Peyer's patch (tissue), 4 donors: ENCODE results near the gene KLHL33.
A peak's percentile ranks its signal among the peaks of the same experiment; 100 is the strongest.

Experiments
- POLR2A ChIP-seq, 2 donors: fragments of 450-650 bp; IDR thresholded peaks; one replicate each; pipeline ENCODE4 v1.5.1; 2017; ENCODE audit warnings: antibody characterized with exemption in 2 of 2, mild to moderate bottlenecking in 2 of 2, moderate library complexity in 2 of 2
- TF ChIP-seq, protein P1 (sequence below), 6 experiments: fragments of 450-650 bp in 4 of 6; fragments of 200-600 bp in 2 of 6; sonication (generic) in 1 of 6; IDR thresholded peaks; one replicate each; pipeline ENCODE4 v1.5.1; 2017 to 2019; ENCODE audit warnings: antibody characterized with exemption in 6 of 6, mild to moderate bottlenecking in 3 of 6, moderate library complexity in 1 of 6

DNA sequence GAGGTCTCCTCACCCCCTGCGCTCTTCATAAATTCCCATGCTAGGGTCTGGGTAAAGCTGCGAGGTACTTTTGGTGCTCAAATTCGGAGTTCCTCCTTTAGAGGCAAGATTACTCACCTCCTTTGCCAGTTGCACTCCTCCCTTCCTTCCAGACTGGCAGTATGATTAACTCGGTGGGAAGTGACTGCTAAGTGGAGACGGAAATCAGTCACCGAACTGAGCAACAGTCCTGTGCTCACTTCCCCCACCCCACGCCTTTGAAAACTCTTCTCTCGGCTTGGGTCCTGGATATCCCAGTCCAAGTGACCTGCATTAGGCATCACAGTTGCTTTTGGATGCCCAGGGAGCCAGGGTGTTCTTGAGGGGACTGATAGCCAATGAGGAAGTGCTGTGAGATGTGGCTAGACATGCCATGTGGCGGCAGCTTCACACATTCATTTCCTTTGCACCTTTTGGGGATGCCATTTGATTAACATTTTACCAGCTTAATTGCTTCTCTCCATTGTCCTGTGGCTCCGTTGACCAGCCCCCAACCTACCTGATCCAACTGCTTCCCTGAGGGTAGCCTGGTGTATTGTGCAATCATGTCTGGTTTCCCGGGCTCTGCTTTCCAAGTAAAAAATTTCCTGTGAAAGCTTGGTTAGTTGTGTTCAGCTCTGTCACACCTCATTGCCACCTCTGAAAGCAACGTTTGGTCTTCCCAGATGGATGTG lies 34.1 kb upstream of the KLHL33 start:
- TF ChIP-seq, protein P1, sequence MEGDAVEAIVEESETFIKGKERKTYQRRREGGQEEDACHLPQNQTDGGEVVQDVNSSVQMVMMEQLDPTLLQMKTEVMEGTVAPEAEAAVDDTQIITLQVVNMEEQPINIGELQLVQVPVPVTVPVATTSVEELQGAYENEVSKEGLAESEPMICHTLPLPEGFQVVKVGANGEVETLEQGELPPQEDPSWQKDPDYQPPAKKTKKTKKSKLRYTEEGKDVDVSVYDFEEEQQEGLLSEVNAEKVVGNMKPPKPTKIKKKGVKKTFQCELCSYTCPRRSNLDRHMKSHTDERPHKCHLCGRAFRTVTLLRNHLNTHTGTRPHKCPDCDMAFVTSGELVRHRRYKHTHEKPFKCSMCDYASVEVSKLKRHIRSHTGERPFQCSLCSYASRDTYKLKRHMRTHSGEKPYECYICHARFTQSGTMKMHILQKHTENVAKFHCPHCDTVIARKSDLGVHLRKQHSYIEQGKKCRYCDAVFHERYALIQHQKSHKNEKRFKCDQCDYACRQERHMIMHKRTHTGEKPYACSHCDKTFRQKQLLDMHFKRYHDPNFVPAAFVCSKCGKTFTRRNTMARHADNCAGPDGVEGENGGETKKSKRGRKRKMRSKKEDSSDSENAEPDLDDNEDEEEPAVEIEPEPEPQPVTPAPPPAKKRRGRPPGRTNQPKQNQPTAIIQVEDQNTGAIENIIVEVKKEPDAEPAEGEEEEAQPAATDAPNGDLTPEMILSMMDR (IDR thresholded peaks at IDR 0.05) = no peak
- TF ChIP-seq POLR2A (IDR thresholded peaks at IDR 0.05) = peak in 1 of 2 donors; percentile 14
